Type B pancreatic cell (in vitro differentiated cells): ENCODE data around the gene ZNF425. TPM values are rescaled to one million over a fixed set of nuclear protein-coding genes. Genes with fewer than 3 reads are reported as not detected.
A peak's percentile ranks its signal among the peaks of the same experiment; 100 is the strongest.

ENCODE experiments used
- DNase-seq: peaks from one replicate; pipeline ENCODE4 v3.0.0; 2021; ENCODE audit warnings: mixed read lengths; ENCODE audit not compliant: unreplicated experiment; ENCODE audit errors: extremely low spot score
- H3K27ac Mint-ChIP-seq: 2 replicates; pipeline ENCODE4 v1.8.0; 2021; ENCODE audit warnings: mild to moderate bottlenecking, mixed read lengths
- H3K27me3 Mint-ChIP-seq: 2 replicates; pipeline ENCODE4 v1.8.0; 2021; ENCODE audit warnings: mixed read lengths
- H3K36me3 Mint-ChIP-seq: 2 replicates; pipeline ENCODE4 v1.8.0; 2021; ENCODE audit warnings: mixed read lengths
- H3K4me1 Mint-ChIP-seq: one replicate; pipeline ENCODE4 v1.8.0; 2021; ENCODE audit warnings: mixed read lengths; ENCODE audit not compliant: unreplicated experiment
- H3K4me3 Mint-ChIP-seq: 2 replicates; pipeline ENCODE4 v1.8.0; 2021; ENCODE audit warnings: mild to moderate bottlenecking, mixed read lengths
- H3K9me3 Mint-ChIP-seq: 2 replicates; pipeline ENCODE4 v1.8.0; 2021; ENCODE audit warnings: mixed read lengths
- CTCF ChIP-seq: fragments of 200-600 bp; sonication (generic); conservative IDR thresholded peaks from 2 replicates; pipeline ENCODE4 v1.5.0; 2021; ENCODE audit warnings: antibody characterized with exemption, mild to moderate bottlenecking
- long read RNA-seq: library from polyadenylated mRNA; unstranded; transcript quantifications from one replicate; pipeline ENCODE4 v2.0.0, GENCODE V29; 2020
- total RNA-seq: library from RNA; stranded (reverse); gene quantifications from 2 replicates; pipeline ENCODE4 v1.2.1, GENCODE V29; 2021; ENCODE audit warnings: low replicate concordance

The ZNF425 gene, protein sequence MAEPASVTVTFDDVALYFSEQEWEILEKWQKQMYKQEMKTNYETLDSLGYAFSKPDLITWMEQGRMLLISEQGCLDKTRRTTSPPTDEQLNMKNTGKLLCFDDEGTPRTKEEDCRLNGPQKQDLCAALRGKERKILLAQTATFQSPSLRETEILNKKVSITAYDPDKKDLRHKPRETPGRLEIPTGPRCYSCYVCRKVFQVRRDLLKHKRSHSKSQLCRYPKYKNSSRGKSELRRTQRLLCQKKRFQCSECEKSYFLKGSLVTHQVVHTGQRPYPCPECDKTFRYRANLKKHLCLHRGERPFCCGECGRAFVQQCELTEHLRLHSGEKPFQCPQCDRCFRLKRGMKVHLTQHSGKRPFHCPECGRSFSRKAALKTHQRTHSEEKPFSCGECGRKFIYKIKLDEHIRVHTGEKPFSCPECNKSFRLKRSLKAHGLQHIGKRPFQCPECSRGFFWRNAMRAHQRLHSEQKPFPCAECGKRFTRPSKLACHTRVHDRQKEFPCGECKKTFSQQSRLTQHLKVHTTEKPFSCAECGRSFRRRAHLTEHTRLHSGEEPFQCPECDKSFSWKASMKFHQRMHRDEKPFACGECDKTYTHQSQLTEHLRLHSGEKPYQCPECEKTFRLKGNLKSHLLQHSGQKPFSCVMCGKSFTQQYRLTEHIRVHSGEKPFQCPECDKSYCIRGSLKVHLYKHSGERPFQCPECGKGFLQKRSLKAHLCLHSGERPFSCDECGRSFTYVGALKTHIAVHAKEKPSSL
- total RNA-seq, result 4.5 and 7.0 TPM in 2 replicates
- long read RNA-seq, transcript ZNF425-201 (4 exons, 3,220 nt), result major isoform, 19 of 22 reads
- long read RNA-seq, partial matches to known transcripts, result 0 of 22 reads
- long read RNA-seq, other reads (novel, unspliced or antisense), result 3 of 22 reads

GRCh38 chr7:149125863-149126661 lies at the start of gene ZNF425:
Gene ZNF425, minus strand, starts transcription at chr7:149126324. Its CDS starts 111 bp downstream, at chr7:149126213.
- H3K27ac Mint-ChIP-seq, result peak within 1 kb of the TSS; percentile 97
- peaks cover 19% of the 10 kb centered on the region for H3K4me1 Mint-ChIP-seq
- peak; percentile 97 for DNase-seq
- H3K36me3 Mint-ChIP-seq, result peaks cover 16% of the 10 kb centered on the region
- peaks cover 6% of the 10 kb centered on the region for H3K9me3 Mint-ChIP-seq
- H3K4me3 Mint-ChIP-seq, result peak within 1 kb of the TSS; percentile 100
- TF ChIP-seq CTCF, result peak; percentile 97
- no peaks in the 10 kb centered on the region for H3K27me3 Mint-ChIP-seq

- H3K4me3 Mint-ChIP-seq, result no peak overlapping the region
- peaks cover 29% of the 10 kb centered on the region for H3K36me3 Mint-ChIP-seq
- H3K27me3 Mint-ChIP-seq, result no peaks in the 10 kb centered on the region
Measured at GRCh38 chr7:149175150-149175549, 49.0 kb upstream of the ZNF425 start.

GRCh38 chr7:149172534-149172920 lies 46.4 kb upstream of the ZNF425 start:
- H3K4me3 Mint-ChIP-seq, result no peak overlapping the region
- no peak for DNase-seq
- H3K9me3 Mint-ChIP-seq, result no peaks in the 10 kb centered on the region
- peaks cover 23% of the 10 kb centered on the region for H3K36me3 Mint-ChIP-seq
- no peak for TF ChIP-seq CTCF
- no peaks in the 10 kb centered on the region for H3K4me1 Mint-ChIP-seq
- H3K27ac Mint-ChIP-seq, result no peak overlapping the region
- H3K27me3 Mint-ChIP-seq, result no peaks in the 10 kb centered on the region

More at GRCh38 chr7:149175150-149175549, 49.0 kb upstream of the ZNF425 start:
- Mint-ChIP-seq H3K27ac (no peak overlapping the region), H3K4me1 (no peaks in the 10 kb centered on the region), H3K9me3 (no peaks in the 10 kb centered on the region)
- no peak for TF ChIP-seq CTCF
- no peak for DNase-seq

DNA sequence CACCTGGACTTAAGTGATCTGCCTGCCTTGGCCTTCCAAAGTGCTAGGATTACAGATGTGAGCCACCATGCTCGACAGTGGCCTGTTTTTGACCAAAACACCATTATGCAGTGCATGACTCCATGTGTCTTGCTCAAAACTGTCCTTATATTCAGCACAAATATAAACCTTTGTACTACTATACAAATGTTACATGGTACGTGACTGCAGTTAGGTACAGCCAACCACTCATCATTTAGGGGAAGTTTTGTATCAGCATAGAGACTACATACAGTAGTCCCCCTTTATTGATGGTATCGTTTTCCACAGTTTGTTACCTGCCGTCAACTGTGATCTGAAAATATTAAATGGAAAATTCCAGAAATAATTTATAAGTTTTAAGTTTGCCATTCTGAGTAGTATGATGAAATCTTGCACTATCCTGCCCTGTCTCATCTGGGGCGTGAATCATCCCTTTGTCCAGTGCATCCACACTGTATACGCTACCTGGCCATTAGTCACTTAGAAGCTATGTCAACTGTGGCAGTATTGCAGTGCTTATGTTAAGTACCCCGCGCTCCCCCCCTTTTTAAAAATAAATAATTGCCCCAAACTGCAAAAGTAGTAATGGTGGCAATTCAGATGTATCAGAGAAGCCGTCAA lies 45.9 kb upstream of the ZNF425 start:
- Mint-ChIP-seq H3K4me3 (no peak overlapping the region), H3K27ac (no peak overlapping the region), H3K36me3 (peaks cover 17% of the 10 kb centered on the region), H3K27me3 (no peaks in the 10 kb centered on the region), H3K4me1 (no peaks in the 10 kb centered on the region), H3K9me3 (no peaks in the 10 kb centered on the region)
- no peak for DNase-seq
- TF ChIP-seq CTCF, result no peak
